HCT116 (cell line): Measurements from ENCODE around the gene EGFL8. TPM values are rescaled to one million over a fixed set of nuclear protein-coding genes. Genes with fewer than 3 reads are reported as not detected.

Source experiments
- ATAC-seq: fragments of 200-7000 bp; cut with Tn5 transposase; 2 replicates; pipeline ENCODE4 v1.9.1; 2020; ENCODE audit warnings: mild to moderate bottlenecking, moderate library complexity
- BruUV-seq: library from RNA; stranded (reverse); fragments of 400-500 nt; replicated peaks from 2 replicates; lab custom pipeline; 2021; lab: Mats Ljungman, UMichigan
- CTCF ChIA-PET: fragments of 300-600 bp; sonication (Branson Sonifier 250); formaldehyde crosslinking; loops from one replicate; lab custom pipeline; 2021; ENCODE audit warnings: antibody characterized with exemption; lab: Charles Lee
- POLR2A ChIA-PET: fragments of 300-600, 350-600 bp; sonication (Branson Sonifier 250); formaldehyde crosslinking; loops from one replicate; lab custom pipeline; 2021; ENCODE audit warnings: antibody characterized with exemption; lab: Charles Lee
- RAD21 ChIA-PET, 2 experiments: fragments of 300-600 bp; sonication (Branson Sonifier 250); formaldehyde crosslinking; loops; one replicate each; lab custom pipeline; 2023; ENCODE audit warnings: low total read pairs in 2 of 2; ENCODE audit not compliant: uncharacterized antibody in 2 of 2, unreplicated experiment in 2 of 2, low non-redundant PET in 1 of 2; lab: Charles Lee
- DNase-seq: peaks from one replicate; pipeline ENCODE4 v3.0.0-alpha.2; 2010; ENCODE audit warnings: low read depth, low spot score
- H2AFZ ChIP-seq: fragments of 200-600 bp; shearing (Covaris generic), sonication (generic); 2 replicates; pipeline ENCODE4 v1.6.1; 2017; ENCODE audit warnings: low read depth, mixed run types, mixed read lengths, antibody characterized with exemption, low read length; ENCODE audit not compliant: poor library complexity, severe bottlenecking
- H3K27ac ChIP-seq: 2 replicates; pipeline ENCODE4 v1.5.1; 2012; ENCODE audit warnings: low read depth, low read length
- H3K27me3 ChIP-seq: fragments of 200-600 bp; sonication (generic); 2 replicates; pipeline ENCODE4 v1.6.1; 2016; ENCODE audit warnings: mixed run types, low read length, mixed read lengths; ENCODE audit not compliant: insufficient read depth
- H3K36me3 ChIP-seq, 2 experiments: fragments of 200-500 bp in 1 of 2; fragments of 200-600 bp in 1 of 2; sonication (Bioruptor generic) in 1 of 2; sonication (generic) in 1 of 2; 2 replicates each; pipeline versions ENCODE4 v1.5.1 to v1.6.1; 2014 to 2016; ENCODE audit warnings: low read length in 2 of 2, inconsistent platforms in 1 of 2, mixed read lengths in 1 of 2, mixed run types in 1 of 2; ENCODE audit not compliant: insufficient read depth in 2 of 2, control insufficient read depth in 1 of 2
- H3K4me1 ChIP-seq, 2 experiments: fragments of 200-600 bp in 1 of 2; sonication (generic) in 1 of 2; 2 replicates each; pipeline versions ENCODE4 v1.5.1 to v1.6.1; 2012 to 2017; ENCODE audit warnings: low read length in 2 of 2, inconsistent platforms in 1 of 2, mild to moderate bottlenecking in 1 of 2, mixed read lengths in 1 of 2, mixed run types in 1 of 2, moderate library complexity in 1 of 2; ENCODE audit not compliant: insufficient read depth in 2 of 2, control insufficient read depth in 1 of 2
- H3K4me2 ChIP-seq: fragments of 200-600 bp; sonication (generic); 2 replicates; pipeline ENCODE4 v1.6.1; 2017; ENCODE audit warnings: mixed run types, low read length, mixed read lengths
- H3K4me3 ChIP-seq, 2 experiments: fragments of 200-600 bp in 1 of 2; sonication (generic) in 1 of 2; replicated peaks in 1 of 2; 2 replicates each; pipeline ENCODE4 v1.5.1; 2011 to 2016; ENCODE audit warnings: low read length in 2 of 2, control low read depth in 1 of 2, low read depth in 1 of 2, mild to moderate bottlenecking in 1 of 2, mixed read lengths in 1 of 2, mixed run types in 1 of 2
- H3K79me2 ChIP-seq: fragments of 200-600 bp; sonication (generic); 2 replicates; pipeline ENCODE4 v1.6.1; 2017; ENCODE audit warnings: mild to moderate bottlenecking, mixed run types, low read length, moderate library complexity, mixed read lengths; ENCODE audit not compliant: insufficient read depth
- H3K9ac ChIP-seq: fragments of 200-600 bp; sonication (generic); 2 replicates; pipeline ENCODE4 v1.6.1; 2016; ENCODE audit warnings: low read length, mixed read lengths
- H3K9me2 ChIP-seq: fragments of 200-600 bp; sonication (generic), shearing (Covaris generic); 2 replicates; pipeline ENCODE4 v1.6.1; 2017; ENCODE audit warnings: mixed run types, mild to moderate bottlenecking, moderate library complexity; ENCODE audit not compliant: insufficient read depth
- H3K9me3 ChIP-seq, 2 experiments: fragments of 200-500 bp in 1 of 2; fragments of 200-600 bp in 1 of 2; sonication (Bioruptor generic) in 1 of 2; sonication (generic) in 1 of 2; 2 replicates each; pipeline ENCODE4 v1.6.1; 2014 to 2017; ENCODE audit warnings: low read length in 2 of 2, mixed read lengths in 2 of 2, inconsistent platforms in 1 of 2, low read depth in 1 of 2, mild to moderate bottlenecking in 1 of 2, mixed run types in 1 of 2, moderate library complexity in 1 of 2; ENCODE audit not compliant: control insufficient read depth in 1 of 2, insufficient read depth in 1 of 2
- H4K20me1 ChIP-seq: fragments of 200-600 bp; sonication (generic), shearing (Covaris generic); 2 replicates; pipeline ENCODE4 v1.6.1; 2017; ENCODE audit warnings: mixed run types, mild to moderate bottlenecking, moderate library complexity; ENCODE audit not compliant: insufficient read depth
- ATF3 ChIP-seq: IDR thresholded peaks from 2 replicates; pipeline ENCODE4 v1.6.1; 2012
- CTCF ChIP-seq, 3 experiments: fragments of 200-600 bp in 1 of 3; sonication (generic) in 1 of 3; IDR thresholded peaks in 2 of 3; conservative IDR thresholded peaks in 1 of 3; 2 replicates each; pipeline ENCODE4 v1.5.1; 2012 to 2017; ENCODE audit warnings: low read depth in 2 of 3, low read length in 2 of 3, antibody characterized with exemption in 1 of 3, borderline replicate concordance in 1 of 3, control low read depth in 1 of 3, mild to moderate bottlenecking in 1 of 3, mixed read lengths in 1 of 3, mixed run types in 1 of 3, moderate library complexity in 1 of 3; ENCODE audit not compliant: insufficient read depth in 1 of 3
- FOSL1 ChIP-seq: IDR thresholded peaks from 2 replicates; pipeline ENCODE4 v1.6.1; 2012; ENCODE audit warnings: low read depth
- POLR2AphosphoS5 ChIP-seq: IDR thresholded peaks from 2 replicates; pipeline ENCODE4 v1.6.1; 2011; ENCODE audit warnings: mild to moderate bottlenecking, low read depth, low read length, moderate library complexity
- SP1 ChIP-seq: IDR thresholded peaks from 2 replicates; pipeline ENCODE4 v1.6.1; 2012; ENCODE audit warnings: low read depth
- TCF7L2 ChIP-seq: IDR thresholded peaks from 2 replicates; pipeline ENCODE4 v1.7.0; 2011; ENCODE audit warnings: borderline replicate concordance, inconsistent platforms; ENCODE audit not compliant: insufficient read depth, insufficient read length; ENCODE audit errors: extremely low read depth
- intact Hi-C: fragments of 100-400 bp; cut with micrococcal nuclease; formaldehyde crosslinking; loops from 2 replicates; pipeline ENCODE4 v1.10.0; 2022
- total RNA-seq: library from RNA; stranded (reverse); gene quantifications from one replicate; pipeline ENCODE4 v1.2.1, GENCODE V29; 2021; ENCODE audit not compliant: unreplicated experiment

Gene EGFL8
- total RNA-seq, 1 experiment from 2014 or later: 29.0 TPM

GRCh38 chr6:32196682-32197616 lies 32.6 kb downstream of the EGFL8 start:
- peak overlapping the region; percentile 97 for H3K9ac ChIP-seq
- H3K4me2 ChIP-seq: peak overlapping the region; percentile 89
- intact Hi-C loops: loop anchor here (1.0 kb wide), 1 partner anchor 67 kb away; the partner anchor contains the start of gene FKBPL
- no peaks in the 10 kb centered on the region for H3K79me2 ChIP-seq
- TF ChIP-seq FOSL1 (no peak), CTCF (IDR thresholded peaks at IDR 0.05 in 2 of 3, conservative IDR thresholded peaks at IDR 0.05 in 1 of 3; ENCODE audit: borderline replicate concordance in 1 of 3, insufficient read depth in 1 of 3, low read depth in 2 of 3, low read length in 2 of 3) (0 out of 6 replicates have a peak, but pooled peaks of 1 of the 3 experiments have one; percentile 4), TCF7L2 (no peak), ATF3 (no peak), SP1 (no peak), POLR2AphosphoS5 (no peak)
- TF ChIP-seq, all 23 proteins: peak for 1
- CTCF ChIA-PET: interaction anchor here (0.8 kb wide), 1 partner anchor 149 kb away, joined by 3 read pairs; no protein-coding TSS in a partner anchor
- no peaks in the 10 kb centered on the region for H4K20me1 ChIP-seq
- no peaks in the 10 kb centered on the region for H3K27me3 ChIP-seq
- no peaks in the 10 kb centered on the region for H3K9me3 ChIP-seq
- no peaks in the 10 kb centered on the region for H3K36me3 ChIP-seq
- peaks cover 21 to 45% of the 10 kb centered on the region in 2 experiments for H3K4me1 ChIP-seq
- BruUV-seq: no TSS peak
- ATAC-seq: no peak
- peak overlapping the region; percentile 99 for H3K27ac ChIP-seq
- H2AFZ ChIP-seq: no peak overlapping the region
- RAD21 ChIA-PET: no interaction called here
- no peak for DNase-seq
- H3K9me2 ChIP-seq: no peaks in the 10 kb centered on the region
- H3K4me3 ChIP-seq: peak overlapping the region; percentile 70 to 76
- POLR2A ChIA-PET: no interaction called here
